Sigmoid colon (tissue), 4 donors: ENCODE data around the gene MGAT5.

Experiments used
- EP300 ChIP-seq, 4 donors: sonication (generic); formaldehyde crosslinking; IDR thresholded peaks; one replicate each; pipeline ENCODE4 v1.6.1; 2017; ENCODE audit warnings: antibody characterized with exemption in 4 of 4
- POLR2AphosphoS5 ChIP-seq, 4 donors: sonication (generic); formaldehyde crosslinking; IDR thresholded peaks; one replicate each; pipeline ENCODE4 v1.6.1; 2017; ENCODE audit warnings: antibody characterized with exemption in 4 of 4
- TF ChIP-seq, protein P1 (sequence below), 4 experiments: fragments of 450-650 bp in 3 of 4; fragments of 200-600 bp in 1 of 4; IDR thresholded peaks; one replicate each; pipeline ENCODE4 v1.5.1; 2016 to 2019; ENCODE audit warnings: antibody characterized with exemption in 4 of 4, mild to moderate bottlenecking in 3 of 4, moderate library complexity in 2 of 4

DNA sequence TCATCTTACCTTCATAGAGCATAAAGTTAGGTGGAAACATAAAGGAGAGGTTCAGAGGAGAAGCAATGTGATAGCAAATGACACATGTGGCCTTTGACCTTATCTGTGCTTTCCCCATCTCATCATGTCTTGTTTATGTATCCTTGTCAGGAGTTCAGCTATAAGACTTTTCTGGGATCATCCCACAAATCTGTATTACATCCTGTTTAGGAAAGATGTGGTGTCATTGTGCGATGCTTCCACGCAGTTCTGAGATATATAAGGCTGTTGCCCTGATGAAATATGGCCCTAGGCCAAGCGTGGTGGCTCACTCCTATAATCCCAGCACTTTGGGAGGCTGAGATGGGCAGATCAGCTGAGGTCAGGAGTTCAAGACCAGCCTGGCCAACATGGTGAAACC is 15.5 kb upstream of the MGAT5 start:
- TF ChIP-seq, protein P1, sequence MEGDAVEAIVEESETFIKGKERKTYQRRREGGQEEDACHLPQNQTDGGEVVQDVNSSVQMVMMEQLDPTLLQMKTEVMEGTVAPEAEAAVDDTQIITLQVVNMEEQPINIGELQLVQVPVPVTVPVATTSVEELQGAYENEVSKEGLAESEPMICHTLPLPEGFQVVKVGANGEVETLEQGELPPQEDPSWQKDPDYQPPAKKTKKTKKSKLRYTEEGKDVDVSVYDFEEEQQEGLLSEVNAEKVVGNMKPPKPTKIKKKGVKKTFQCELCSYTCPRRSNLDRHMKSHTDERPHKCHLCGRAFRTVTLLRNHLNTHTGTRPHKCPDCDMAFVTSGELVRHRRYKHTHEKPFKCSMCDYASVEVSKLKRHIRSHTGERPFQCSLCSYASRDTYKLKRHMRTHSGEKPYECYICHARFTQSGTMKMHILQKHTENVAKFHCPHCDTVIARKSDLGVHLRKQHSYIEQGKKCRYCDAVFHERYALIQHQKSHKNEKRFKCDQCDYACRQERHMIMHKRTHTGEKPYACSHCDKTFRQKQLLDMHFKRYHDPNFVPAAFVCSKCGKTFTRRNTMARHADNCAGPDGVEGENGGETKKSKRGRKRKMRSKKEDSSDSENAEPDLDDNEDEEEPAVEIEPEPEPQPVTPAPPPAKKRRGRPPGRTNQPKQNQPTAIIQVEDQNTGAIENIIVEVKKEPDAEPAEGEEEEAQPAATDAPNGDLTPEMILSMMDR (IDR thresholded peaks at IDR 0.05): no peak
- TF ChIP-seq POLR2AphosphoS5 (IDR thresholded peaks at IDR 0.05) (no peak), EP300 (IDR thresholded peaks at IDR 0.05) (no peak)
